HEK293 (cell line): ENCODE measurements around the gene PTK7.

Source experiments
- CTCF ChIA-PET: fragments of 350-600 bp; formaldehyde crosslinking; extraction: SDS; loops from one replicate; lab custom pipeline; 2021; ENCODE audit warnings: antibody characterized with exemption; lab: Yijun Ruan, JAX
- POLR2A ChIA-PET: fragments of 300-600 bp; formaldehyde crosslinking; extraction: SDS; loops from one replicate; lab custom pipeline; 2020; ENCODE audit warnings: antibody characterized with exemption, inconsistent platforms; lab: Yijun Ruan, JAX
- H3K27ac ChIP-seq: fragments of 200-500 bp; sonication (Bioruptor generic); 2 replicates; pipeline ENCODE4 v1.5.1; 2014; ENCODE audit warnings: low read depth, low read length, control low read depth, inconsistent platforms; ENCODE audit errors: extremely low read depth
- H3K36me3 ChIP-seq, 2 experiments: fragments of 200-500 bp in 1 of 2; sonication (Bioruptor generic) in 1 of 2; 1 replicate in 1 of 2; 2 replicates in 1 of 2; pipeline ENCODE4 v1.5.1; 2014 to 2017; ENCODE audit warnings: inconsistent platforms in 2 of 2, low read length in 2 of 2; ENCODE audit not compliant: control insufficient read depth in 2 of 2, insufficient read depth in 1 of 2
- H3K4me1 ChIP-seq: fragments of 200-500 bp; sonication (Bioruptor generic); 2 replicates; pipeline ENCODE4 v1.5.1; 2014; ENCODE audit warnings: mild to moderate bottlenecking, low read length, inconsistent platforms; ENCODE audit not compliant: control insufficient read depth, insufficient read depth
- H3K4me3 ChIP-seq: 2 replicates; pipeline ENCODE4 v1.5.1; 2011; ENCODE audit warnings: low read depth, mild to moderate bottlenecking, control low read depth, low read length, moderate library complexity
- H3K9me3 ChIP-seq: fragments of 200-500 bp; sonication (Bioruptor generic); 2 replicates; pipeline ENCODE4 v1.5.1; 2014; ENCODE audit warnings: low read depth, low read length, inconsistent platforms; ENCODE audit not compliant: control insufficient read depth, insufficient read depth
- BCL11B ChIP-seq: fragments of 450-650 bp; formaldehyde crosslinking; IDR thresholded peaks from 2 replicates; pipeline ENCODE4 v1.5.1; 2016; ENCODE audit warnings: low read depth, missing biosample characterization, missing genetic modification characterization
- GLI4 ChIP-seq: fragments of 450-650 bp; formaldehyde crosslinking; IDR thresholded peaks from 2 replicates; pipeline ENCODE4 v1.5.1; 2016; ENCODE audit warnings: missing biosample characterization, missing genetic modification characterization
- KLF10 ChIP-seq: fragments of 450-650 bp; IDR thresholded peaks from 2 replicates; pipeline ENCODE4 v1.5.1; 2018; ENCODE audit warnings: missing biosample characterization, mild to moderate bottlenecking, missing genetic modification characterization
- OSR2 ChIP-seq: fragments of 450-650 bp; formaldehyde crosslinking; IDR thresholded peaks from 2 replicates; pipeline ENCODE4 v1.5.1; 2016; ENCODE audit warnings: missing biosample characterization, missing genetic modification characterization
- PRDM1 ChIP-seq: fragments of 450-650 bp; formaldehyde crosslinking; IDR thresholded peaks from 2 replicates; pipeline ENCODE4; 2016; ENCODE audit warnings: missing biosample characterization, missing genetic modification characterization
- SETDB1 ChIP-seq: IDR thresholded peaks from one replicate; pipeline ENCODE4 v1.6.1; 2017; ENCODE audit warnings: mild to moderate bottlenecking, low read length, moderate library complexity, mixed read lengths; ENCODE audit not compliant: insufficient read length
- ZBTB10 ChIP-seq: fragments of 450-650 bp; formaldehyde crosslinking; IDR thresholded peaks from 2 replicates; pipeline ENCODE4 v1.5.1; 2016; ENCODE audit warnings: missing biosample characterization, missing genetic modification characterization
- ZBTB11 ChIP-seq: fragments of 450-650 bp; formaldehyde crosslinking; conservative IDR thresholded peaks from 2 replicates; pipeline ENCODE4 v1.5.1; 2016; ENCODE audit warnings: low read depth, missing biosample characterization, missing genetic modification characterization
- ZBTB21 ChIP-seq: fragments of 450-650 bp; formaldehyde crosslinking; IDR thresholded peaks from 2 replicates; pipeline ENCODE4 v1.5.1; 2017; ENCODE audit warnings: missing biosample characterization, missing genetic modification characterization
- ZNF214 ChIP-seq: fragments of 450-650 bp; formaldehyde crosslinking; IDR thresholded peaks from 2 replicates; pipeline ENCODE4 v1.5.1; 2017; ENCODE audit warnings: missing biosample characterization, mild to moderate bottlenecking, missing genetic modification characterization, borderline replicate concordance
- ZNF223 ChIP-seq: fragments of 450-650 bp; formaldehyde crosslinking; IDR thresholded peaks from 2 replicates; pipeline ENCODE4 v1.5.1; 2016; ENCODE audit warnings: missing biosample characterization, missing genetic modification characterization
- ZNF239 ChIP-seq: fragments of 450-650 bp; formaldehyde crosslinking; IDR thresholded peaks from 2 replicates; pipeline ENCODE4 v1.5.1; 2016; ENCODE audit warnings: missing biosample characterization, missing genetic modification characterization
- ZNF274 ChIP-seq, 2 experiments: fragments of 200-500 bp in 1 of 2; fragments of 450-650 bp in 1 of 2; sonication (Bioruptor generic) in 1 of 2; formaldehyde crosslinking in 1 of 2; IDR thresholded peaks; 2 replicates each; pipeline versions ENCODE4 v1.5.1 to v1.6.1; 2014 to 2016; ENCODE audit warnings: borderline replicate concordance in 1 of 2, inconsistent platforms in 1 of 2, low read length in 1 of 2, missing biosample characterization in 1 of 2, missing genetic modification characterization in 1 of 2
- ZNF521 ChIP-seq: fragments of 450-650 bp; formaldehyde crosslinking; IDR thresholded peaks from 2 replicates; pipeline ENCODE4 v1.5.1; 2017; ENCODE audit warnings: missing biosample characterization, mild to moderate bottlenecking, missing genetic modification characterization
- ZNF629 ChIP-seq: fragments of 450-650 bp; formaldehyde crosslinking; IDR thresholded peaks from 2 replicates; pipeline ENCODE4 v1.5.1; 2017; ENCODE audit warnings: missing biosample characterization, missing genetic modification characterization
- ZNF670 ChIP-seq: fragments of 450-650 bp; formaldehyde crosslinking; IDR thresholded peaks from 2 replicates; pipeline ENCODE4 v1.5.1; 2016; ENCODE audit warnings: missing biosample characterization, missing genetic modification characterization, low read depth
- TF ChIP-seq, protein P1 (sequence below): fragments of 450-650 bp; formaldehyde crosslinking; IDR thresholded peaks from 2 replicates; pipeline ENCODE4 v1.5.1; 2016; ENCODE audit warnings: missing biosample characterization, missing genetic modification characterization
- TF ChIP-seq, protein P2 (sequence below): fragments of 450-650 bp; formaldehyde crosslinking; IDR thresholded peaks from 2 replicates; pipeline ENCODE4 v1.5.1; 2016; ENCODE audit warnings: missing biosample characterization, missing genetic modification characterization, low read depth
- TF ChIP-seq, protein P3 (sequence below): fragments of 450-650 bp; formaldehyde crosslinking; IDR thresholded peaks from 2 replicates; pipeline ENCODE4 v1.5.1; 2016; ENCODE audit warnings: missing biosample characterization, missing genetic modification characterization

PTK7 gene

DNA sequence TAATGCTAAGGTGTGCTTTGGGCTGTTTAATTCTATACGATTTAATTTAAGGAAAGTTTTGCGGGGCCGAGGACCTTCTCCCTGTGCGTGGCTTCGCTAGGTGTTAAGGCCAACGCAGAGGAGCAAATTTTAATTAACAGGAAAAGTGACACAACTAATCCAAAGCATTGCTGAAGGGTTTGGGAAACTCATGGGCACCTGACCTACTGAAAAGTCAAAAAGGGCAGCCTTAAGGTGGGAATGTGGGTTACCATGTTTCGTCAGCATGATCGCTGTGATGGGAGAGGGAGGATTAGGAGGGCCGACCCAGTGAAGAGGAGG lies 105.5 kb downstream of the PTK7 start:
- H3K4me1 ChIP-seq = peaks cover 3% of the 10 kb centered on the region; the same call in 1 of the 2 replicates
- H3K9me3 ChIP-seq = no peaks in the 10 kb centered on the region
- TF ChIP-seq ZNF274 (IDR thresholded peaks at IDR 0.05; ENCODE audit: low read length) = no peak
- no peak for TF ChIP-seq ZNF274 (tag by site-specific recombination; IDR thresholded peaks at IDR 0.05; ENCODE audit: borderline replicate concordance)
- peak; percentile 12; the same call in 1 of the 2 replicates for TF ChIP-seq PRDM1 (tag by site-specific recombination)
- TF ChIP-seq GLI4 (tag by site-specific recombination) = peak; percentile 34; the same call in 1 of the 2 replicates
- TF ChIP-seq KLF10 = 0 out of 2 replicates have a peak, but pooled peaks have one; percentile 3
- TF ChIP-seq ZBTB21 = peak; percentile 26; the same call in 1 of the 2 replicates
- TF ChIP-seq ZBTB11 (tag by site-specific recombination) = no peak
- TF ChIP-seq ZBTB10 (tag by site-specific recombination) = peak; percentile 69; the same call in 1 of the 2 replicates
- TF ChIP-seq ZNF223 (tag by site-specific recombination) = no peak
- 0 out of 2 replicates have a peak, but pooled peaks have one; percentile 31 for TF ChIP-seq ZNF629
- TF ChIP-seq, all 188 proteins: peak for 6
- Histone ChIP-seq H3K27ac (peak overlapping the region; percentile 59), H3K4me3 (peak overlapping the region; percentile 64), H3K36me3 (peaks cover 10 to 54% of the 10 kb centered on the region in 2 experiments)
- CTCF ChIA-PET = interaction anchor here (1.4 kb wide), 1 partner anchor 47 kb away, joined by 5 read pairs; the partner anchor contains the start of gene DNPH1
- POLR2A ChIA-PET = interaction anchor here (0.8 to 1.9 kb wide), 12 partner anchors 9 to 399 kb away, joined by 4 to 12 read pairs (median 6); partner anchors contain the start of genes BICRAL, CUL7, KLC4 and KLHDC3

DNA sequence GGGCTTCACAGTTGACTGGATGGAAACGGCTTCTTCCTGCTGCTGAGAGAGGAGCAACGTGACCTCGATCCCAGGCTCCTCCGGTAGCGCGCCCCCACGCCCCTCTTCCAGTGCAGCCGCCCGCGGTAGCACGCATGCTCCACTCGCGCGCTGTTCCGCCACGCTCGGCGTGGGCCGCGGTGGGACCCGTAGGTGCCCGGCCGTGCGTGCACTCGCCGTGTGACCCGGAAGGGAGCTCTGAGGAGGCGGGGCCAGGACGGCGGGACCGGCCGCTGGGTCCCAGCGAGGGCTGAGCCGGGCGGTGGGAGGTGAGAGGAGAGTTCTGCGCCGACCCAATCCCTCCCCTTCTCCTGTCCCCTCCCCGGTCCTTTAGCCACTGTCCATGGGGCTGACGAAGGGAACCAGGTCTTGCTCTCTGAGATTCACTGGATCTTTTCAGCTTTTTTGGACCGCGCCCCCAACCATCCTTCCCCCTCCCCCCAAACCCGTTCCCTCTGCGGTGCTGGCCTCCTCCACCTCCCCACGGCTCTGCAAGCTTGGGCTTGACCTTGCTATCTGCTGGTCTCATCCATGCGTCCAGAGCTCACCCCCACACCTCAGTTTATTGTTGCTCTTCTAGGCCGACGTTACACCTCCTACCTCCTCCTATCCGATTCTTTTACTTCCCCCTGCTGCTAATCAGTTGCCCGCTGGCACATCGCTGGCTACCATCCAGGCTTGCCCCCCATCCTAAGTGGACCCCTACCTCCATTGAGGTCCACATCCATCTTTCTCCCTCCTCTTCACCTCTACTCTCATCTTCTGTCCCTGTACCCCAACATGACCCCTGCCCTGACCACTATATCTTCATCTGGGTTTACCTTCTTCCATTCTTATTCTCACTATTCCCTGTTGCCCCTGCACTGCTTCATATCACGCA lies 106.1 kb downstream of the PTK7 start, which contains the start of gene CUL9:
TSS of gene CUL9 (plus strand) at position 255 of the 919 bp plus-strand sequence. CDS start 2,115 bp downstream, outside the sequence.
- Histone ChIP-seq H3K36me3 (peaks cover 8 to 54% of the 10 kb centered on the region in 2 experiments; a peak in 2 of 3 replicates), H3K4me1 (peaks cover 3% of the 10 kb centered on the region; the same call in 1 of the 2 replicates), H3K27ac (peak within 1 kb of the TSS; percentile 59), H3K4me3 (peak within 1 kb of the TSS; percentile 64), H3K9me3 (no peaks in the 10 kb centered on the region)
- ChIA-PET POLR2A (interaction anchor here (0.7 to 1.9 kb wide), 13 partner anchors 9 to 400 kb away, joined by 4 to 12 read pairs (median 6); partner anchors contain the start of genes BICRAL, CUL7, KLC4 and KLHDC3), CTCF (interaction anchor here (0.6 to 1.4 kb wide), 5 partner anchors 10 to 214 kb away, joined by 3 to 5 read pairs (median 4); partner anchors contain the start of gene DNPH1)
- TF ChIP-seq ZNF239 (no peak), ZNF214 (tag by site-specific recombination) (no peak), OSR2 (peak; percentile 65), SETDB1 (no peak), ZNF670 (tag by site-specific recombination) (no peak), ZNF521 (tag by site-specific recombination) (no peak), ZBTB21 (peak; percentile 32; the same call in 1 of the 2 replicates), BCL11B (tag by site-specific recombination) (no peak)
- TF ChIP-seq, protein P1, sequence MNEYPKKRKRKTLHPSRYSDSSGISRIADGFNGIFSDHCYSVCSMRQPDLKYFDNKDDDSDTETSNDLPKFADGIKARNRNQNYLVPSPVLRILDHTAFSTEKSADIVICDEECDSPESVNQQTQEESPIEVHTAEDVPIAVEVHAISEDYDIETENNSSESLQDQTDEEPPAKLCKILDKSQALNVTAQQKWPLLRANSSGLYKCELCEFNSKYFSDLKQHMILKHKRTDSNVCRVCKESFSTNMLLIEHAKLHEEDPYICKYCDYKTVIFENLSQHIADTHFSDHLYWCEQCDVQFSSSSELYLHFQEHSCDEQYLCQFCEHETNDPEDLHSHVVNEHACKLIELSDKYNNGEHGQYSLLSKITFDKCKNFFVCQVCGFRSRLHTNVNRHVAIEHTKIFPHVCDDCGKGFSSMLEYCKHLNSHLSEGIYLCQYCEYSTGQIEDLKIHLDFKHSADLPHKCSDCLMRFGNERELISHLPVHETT (tag by site-specific recombination) = no peak
- TF ChIP-seq, protein P2, sequence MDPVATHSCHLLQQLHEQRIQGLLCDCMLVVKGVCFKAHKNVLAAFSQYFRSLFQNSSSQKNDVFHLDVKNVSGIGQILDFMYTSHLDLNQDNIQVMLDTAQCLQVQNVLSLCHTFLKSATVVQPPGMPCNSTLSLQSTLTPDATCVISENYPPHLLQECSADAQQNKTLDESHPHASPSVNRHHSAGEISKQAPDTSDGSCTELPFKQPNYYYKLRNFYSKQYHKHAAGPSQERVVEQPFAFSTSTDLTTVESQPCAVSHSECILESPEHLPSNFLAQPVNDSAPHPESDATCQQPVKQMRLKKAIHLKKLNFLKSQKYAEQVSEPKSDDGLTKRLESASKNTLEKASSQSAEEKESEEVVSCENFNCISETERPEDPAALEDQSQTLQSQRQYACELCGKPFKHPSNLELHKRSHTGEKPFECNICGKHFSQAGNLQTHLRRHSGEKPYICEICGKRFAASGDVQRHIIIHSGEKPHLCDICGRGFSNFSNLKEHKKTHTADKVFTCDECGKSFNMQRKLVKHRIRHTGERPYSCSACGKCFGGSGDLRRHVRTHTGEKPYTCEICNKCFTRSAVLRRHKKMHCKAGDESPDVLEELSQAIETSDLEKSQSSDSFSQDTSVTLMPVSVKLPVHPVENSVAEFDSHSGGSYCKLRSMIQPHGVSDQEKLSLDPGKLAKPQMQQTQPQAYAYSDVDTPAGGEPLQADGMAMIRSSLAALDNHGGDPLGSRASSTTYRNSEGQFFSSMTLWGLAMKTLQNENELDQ (tag by site-specific recombination) = no peak
- TF ChIP-seq, protein P3, sequence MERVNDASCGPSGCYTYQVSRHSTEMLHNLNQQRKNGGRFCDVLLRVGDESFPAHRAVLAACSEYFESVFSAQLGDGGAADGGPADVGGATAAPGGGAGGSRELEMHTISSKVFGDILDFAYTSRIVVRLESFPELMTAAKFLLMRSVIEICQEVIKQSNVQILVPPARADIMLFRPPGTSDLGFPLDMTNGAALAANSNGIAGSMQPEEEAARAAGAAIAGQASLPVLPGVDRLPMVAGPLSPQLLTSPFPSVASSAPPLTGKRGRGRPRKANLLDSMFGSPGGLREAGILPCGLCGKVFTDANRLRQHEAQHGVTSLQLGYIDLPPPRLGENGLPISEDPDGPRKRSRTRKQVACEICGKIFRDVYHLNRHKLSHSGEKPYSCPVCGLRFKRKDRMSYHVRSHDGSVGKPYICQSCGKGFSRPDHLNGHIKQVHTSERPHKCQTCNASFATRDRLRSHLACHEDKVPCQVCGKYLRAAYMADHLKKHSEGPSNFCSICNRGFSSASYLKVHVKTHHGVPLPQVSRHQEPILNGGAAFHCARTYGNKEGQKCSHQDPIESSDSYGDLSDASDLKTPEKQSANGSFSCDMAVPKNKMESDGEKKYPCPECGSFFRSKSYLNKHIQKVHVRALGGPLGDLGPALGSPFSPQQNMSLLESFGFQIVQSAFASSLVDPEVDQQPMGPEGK = peak; percentile 91
